ENCODE results near the gene PSMA3. TPM values are rescaled to one million over a fixed set of nuclear protein-coding genes. Genes with fewer than 3 reads are reported as not detected.

PSMA3 gene
- total RNA-seq, 1 donor = 159 TPM

DNA sequence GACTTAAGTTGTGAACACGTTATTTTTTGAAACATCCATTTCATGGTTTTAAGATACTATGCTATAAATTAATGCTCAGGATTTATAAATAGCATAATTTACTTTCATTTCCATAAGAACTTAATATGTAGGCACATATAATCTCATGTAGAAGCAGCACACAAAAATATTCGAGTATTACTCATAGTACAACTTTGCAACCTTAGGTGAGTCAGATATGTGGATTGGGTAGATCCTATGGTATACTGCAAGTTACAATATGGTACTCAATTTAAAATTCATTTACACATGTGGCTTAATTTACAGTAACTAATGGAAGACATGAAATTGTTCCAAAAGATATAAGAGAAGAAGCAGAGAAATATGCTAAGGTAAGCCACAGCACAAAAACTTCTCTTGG, 26.0 kb downstream of the PSMA3 start:
- TF ChIP-seq, protein P1, sequence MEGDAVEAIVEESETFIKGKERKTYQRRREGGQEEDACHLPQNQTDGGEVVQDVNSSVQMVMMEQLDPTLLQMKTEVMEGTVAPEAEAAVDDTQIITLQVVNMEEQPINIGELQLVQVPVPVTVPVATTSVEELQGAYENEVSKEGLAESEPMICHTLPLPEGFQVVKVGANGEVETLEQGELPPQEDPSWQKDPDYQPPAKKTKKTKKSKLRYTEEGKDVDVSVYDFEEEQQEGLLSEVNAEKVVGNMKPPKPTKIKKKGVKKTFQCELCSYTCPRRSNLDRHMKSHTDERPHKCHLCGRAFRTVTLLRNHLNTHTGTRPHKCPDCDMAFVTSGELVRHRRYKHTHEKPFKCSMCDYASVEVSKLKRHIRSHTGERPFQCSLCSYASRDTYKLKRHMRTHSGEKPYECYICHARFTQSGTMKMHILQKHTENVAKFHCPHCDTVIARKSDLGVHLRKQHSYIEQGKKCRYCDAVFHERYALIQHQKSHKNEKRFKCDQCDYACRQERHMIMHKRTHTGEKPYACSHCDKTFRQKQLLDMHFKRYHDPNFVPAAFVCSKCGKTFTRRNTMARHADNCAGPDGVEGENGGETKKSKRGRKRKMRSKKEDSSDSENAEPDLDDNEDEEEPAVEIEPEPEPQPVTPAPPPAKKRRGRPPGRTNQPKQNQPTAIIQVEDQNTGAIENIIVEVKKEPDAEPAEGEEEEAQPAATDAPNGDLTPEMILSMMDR (IDR thresholded peaks at IDR 0.05; ENCODE audit: insufficient read depth, low read depth, low read length) = no peak
- H3K4me3 ChIP-seq (ENCODE audit: low read depth, low read length) = no peak overlapping the region
- no peak for DNase-seq (ENCODE audit: low read depth)

DNA sequence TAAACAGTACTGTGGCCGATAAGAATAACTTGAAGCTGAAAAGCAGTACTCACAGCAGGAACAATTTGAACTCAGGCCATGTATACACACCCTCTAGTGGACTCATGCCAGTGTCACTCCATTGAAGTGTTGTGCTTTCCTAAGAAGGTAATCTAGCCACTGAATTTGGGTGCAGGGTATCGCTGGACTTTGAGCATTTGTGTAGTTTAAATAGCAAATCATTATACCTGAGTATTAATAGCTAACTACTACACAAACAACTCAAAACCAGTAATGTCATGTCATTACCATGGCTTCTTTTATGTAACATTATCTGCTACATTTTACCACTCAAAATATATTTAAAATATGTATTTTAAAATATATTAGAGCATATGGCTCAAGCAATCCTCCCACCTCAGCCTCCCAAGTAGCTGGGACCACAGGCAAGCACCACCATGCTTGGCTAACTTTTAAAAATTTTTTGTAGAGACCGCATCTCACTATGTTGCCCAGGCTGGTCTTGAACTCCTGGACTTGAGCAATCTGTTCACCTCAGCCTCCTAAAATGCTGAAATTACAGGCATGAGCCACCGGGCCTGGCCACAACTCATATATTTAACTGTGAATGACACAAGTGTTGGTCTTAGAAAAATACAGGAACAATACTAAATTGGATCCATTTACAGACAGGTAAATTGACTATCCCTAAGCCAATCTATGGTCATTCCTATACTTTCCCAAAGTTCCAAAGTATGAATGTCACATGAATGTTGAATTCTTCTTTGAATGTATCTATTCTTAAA, 28.1 kb downstream of the PSMA3 start:
- no peak for DNase-seq (ENCODE audit: low read depth)
- TF ChIP-seq, protein P1 (IDR thresholded peaks at IDR 0.05; ENCODE audit: insufficient read depth, low read depth, low read length) = peak; percentile 20
- no peak overlapping the region for H3K4me3 ChIP-seq (ENCODE audit: low read depth, low read length)

DNA sequence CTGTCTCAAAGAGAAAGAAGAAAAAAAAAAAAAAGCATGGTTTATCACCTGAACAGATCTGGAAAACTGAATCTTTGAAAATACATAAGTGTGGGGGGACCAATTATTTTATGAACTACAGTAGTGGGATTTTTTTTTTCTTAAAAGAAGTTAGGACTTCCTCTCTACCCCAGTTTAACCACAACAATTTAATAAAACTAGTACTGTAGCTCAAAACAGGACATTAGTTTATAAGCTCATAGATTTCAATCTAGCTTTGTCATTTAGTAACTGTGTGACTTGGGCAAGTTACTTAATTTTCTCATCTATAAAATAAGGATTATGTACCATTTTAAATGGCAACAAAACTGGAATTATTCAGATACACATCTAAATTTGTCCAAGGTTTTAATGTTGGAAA, 30.2 kb downstream of the PSMA3 start:
- no peak overlapping the region for H3K4me3 ChIP-seq (ENCODE audit: low read depth, low read length)
- no peak for DNase-seq (ENCODE audit: low read depth)

DNA sequence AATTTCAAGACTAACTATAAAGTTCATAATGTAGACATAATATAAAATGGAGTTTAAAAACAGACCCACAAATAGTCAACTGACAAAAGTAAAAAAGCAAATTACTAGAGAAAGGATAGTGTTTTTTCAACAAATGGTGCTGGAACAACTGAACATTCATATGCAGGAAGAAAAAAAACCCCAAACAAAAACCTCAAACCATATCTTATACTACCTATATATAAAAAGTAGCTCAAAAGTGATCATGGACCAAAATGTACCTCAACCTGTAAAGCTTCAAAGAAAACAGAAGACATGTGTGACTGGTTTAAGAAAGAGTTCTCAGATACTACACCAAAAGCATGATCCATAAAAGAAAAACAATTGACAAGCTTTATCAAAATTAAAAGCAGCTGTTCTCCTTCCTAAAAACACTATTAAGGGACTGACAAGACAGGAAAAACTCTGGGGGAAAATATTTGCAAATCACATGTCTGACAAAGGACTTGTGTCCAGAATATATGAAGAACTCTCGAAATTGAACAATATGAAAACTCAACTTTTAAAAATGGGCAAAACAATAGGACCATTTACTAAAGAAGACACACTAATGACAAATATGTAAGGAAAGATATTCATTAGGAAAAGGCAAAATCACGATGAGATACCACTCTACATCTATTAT, 31.0 kb downstream of the PSMA3 start:
- TF ChIP-seq, protein P1 (IDR thresholded peaks at IDR 0.05; ENCODE audit: insufficient read depth, low read depth, low read length) = no peak
- DNase-seq (ENCODE audit: low read depth) = no peak
- no peak overlapping the region for H3K4me3 ChIP-seq (ENCODE audit: low read depth, low read length)

More for the DNA sequence above, 30.2 kb downstream of the PSMA3 start:
- TF ChIP-seq, protein P1 (IDR thresholded peaks at IDR 0.05; ENCODE audit: insufficient read depth, low read depth, low read length) = no peak

DNA sequence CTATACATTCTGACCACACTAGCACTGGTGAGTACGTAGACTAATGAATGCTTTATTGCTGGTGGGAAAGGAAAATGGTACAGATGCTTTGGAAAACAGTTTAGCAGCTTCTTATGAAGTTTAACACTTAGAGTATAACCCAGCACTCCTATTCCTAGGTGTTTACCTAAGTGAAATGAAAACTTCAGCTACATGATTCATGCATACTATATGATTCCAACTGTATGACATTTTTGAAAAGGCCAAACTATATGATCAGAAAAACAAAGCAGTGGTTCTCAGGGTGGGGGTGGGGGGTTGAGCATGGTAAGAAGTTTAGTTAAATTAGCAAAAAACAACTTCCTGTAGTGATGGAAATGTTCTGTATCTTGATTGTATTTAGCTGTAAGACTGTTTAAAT, 31.6 kb downstream of the PSMA3 start:
- no peak for DNase-seq (ENCODE audit: low read depth)

DNA sequence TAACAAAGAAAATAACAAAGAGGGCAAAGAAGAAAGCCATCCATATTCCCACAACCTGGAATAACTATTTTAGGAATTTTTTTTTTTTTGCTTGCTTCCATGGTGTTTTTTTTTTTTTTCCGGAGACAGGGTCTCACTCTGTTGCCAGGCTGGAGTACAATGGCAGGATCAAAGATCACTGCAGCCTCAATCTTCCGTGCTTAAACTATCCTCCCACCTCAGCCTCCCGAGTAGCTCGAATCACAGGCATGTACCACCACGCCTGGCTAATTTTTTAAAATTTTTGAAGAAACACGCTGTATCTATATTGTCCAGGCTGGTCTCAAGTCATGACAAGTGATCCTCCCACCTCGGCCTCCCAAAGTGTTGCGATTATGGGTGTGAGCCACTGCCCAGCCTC, 33.5 kb downstream of the PSMA3 start:
- no peak overlapping the region for H3K4me3 ChIP-seq (ENCODE audit: low read depth, low read length)
- TF ChIP-seq, protein P1 (IDR thresholded peaks at IDR 0.05; ENCODE audit: insufficient read depth, low read depth, low read length) = no peak
- no peak for DNase-seq (ENCODE audit: low read depth)

More for the DNA sequence above, 31.6 kb downstream of the PSMA3 start:
- H3K4me3 ChIP-seq (ENCODE audit: low read depth, low read length) = no peak overlapping the region
- TF ChIP-seq, protein P1 (IDR thresholded peaks at IDR 0.05; ENCODE audit: insufficient read depth, low read depth, low read length) = no peak
